Endometrial microvascular endothelial cells (primary cell): ENCODE data around the gene OPA3. TPM values are rescaled to one million over a fixed set of nuclear protein-coding genes. Genes with fewer than 3 reads are reported as not detected.

ENCODE experiments used
- in situ Hi-C: cut with HindIII; loops from 2 replicates; pipeline ENCODE4 v1.10.0; 2017; ENCODE audit warnings: low sequenced_read_pairs, low pct_unique_long_range_greater_than_20kb; ENCODE audit errors: inconsistent ontology term
- total RNA-seq: library from RNA; depleted of rRNA; stranded (reverse); fragments of >200 nt; gene quantifications from one replicate; pipeline ENCODE4 v1.2.3, GENCODE V29; 2015; ENCODE audit errors: inconsistent ontology term

OPA3 gene
- total RNA-seq, 1 donor from 2014 or later = 10.6 TPM

- in situ Hi-C loops = no loop called here
Observed at GRCh38 chr19:45495178-45495577, 89.4 kb downstream of the OPA3 start.

GRCh38 chr19:45494261-45494916 lies 90.2 kb downstream of the OPA3 start:
- in situ Hi-C loops = no loop called here

DNA sequence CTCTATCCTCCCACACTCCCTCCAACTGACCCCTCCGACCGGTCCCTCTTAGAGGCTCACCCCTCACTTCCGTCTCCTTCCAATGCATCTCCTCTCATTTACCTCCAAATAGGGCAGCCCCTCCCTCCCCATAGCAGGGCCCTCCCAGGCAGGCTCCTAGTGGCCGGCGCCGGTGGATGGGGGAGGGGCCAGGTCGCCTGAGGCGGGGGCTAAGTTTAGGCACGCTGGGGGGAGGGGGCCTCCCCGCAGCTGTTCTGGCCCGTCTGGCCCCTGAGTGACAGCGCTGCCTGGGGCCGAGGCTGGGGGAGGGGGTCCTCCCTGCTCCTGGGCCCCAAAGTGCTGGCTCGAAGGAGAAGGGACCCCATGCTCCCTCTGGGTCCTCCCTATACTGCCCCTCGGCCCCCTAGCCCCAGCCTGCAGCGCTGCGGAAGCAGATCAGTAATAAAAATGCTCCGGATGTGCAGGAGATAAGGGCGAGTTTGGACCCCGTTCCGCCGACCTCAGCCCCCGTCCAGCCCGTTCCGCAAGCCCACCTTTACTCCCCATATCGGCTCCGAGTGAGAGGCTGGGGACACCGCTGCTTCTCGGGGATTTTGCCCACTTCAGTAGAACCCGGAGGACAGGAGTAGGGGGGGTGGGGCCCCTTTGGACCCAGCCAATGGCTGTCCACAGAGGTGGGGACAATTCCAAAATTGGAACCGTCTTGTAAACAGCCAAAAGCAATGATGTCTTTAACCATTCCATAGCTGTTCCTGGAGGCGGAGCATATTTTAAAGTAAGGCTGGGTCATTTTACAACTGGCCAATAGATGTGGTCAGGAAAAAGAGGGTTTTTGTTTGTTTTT lies 91.8 kb downstream of the OPA3 start:
- in situ Hi-C loops = no loop called here

- in situ Hi-C loops = no loop called here
Observed at GRCh38 chr19:45492137-45492626, 92.4 kb downstream of the OPA3 start.

- in situ Hi-C loops = no loop called here
Observed at GRCh38 chr19:45489216-45489855, 95.3 kb downstream of the OPA3 start.

GRCh38 chr19:45488708-45489107 lies 95.9 kb downstream of the OPA3 start:
- in situ Hi-C loops = no loop called here

GRCh38 chr19:45485305-45486077 lies 99.1 kb downstream of the OPA3 start:
- in situ Hi-C loops = no loop called here

DNA sequence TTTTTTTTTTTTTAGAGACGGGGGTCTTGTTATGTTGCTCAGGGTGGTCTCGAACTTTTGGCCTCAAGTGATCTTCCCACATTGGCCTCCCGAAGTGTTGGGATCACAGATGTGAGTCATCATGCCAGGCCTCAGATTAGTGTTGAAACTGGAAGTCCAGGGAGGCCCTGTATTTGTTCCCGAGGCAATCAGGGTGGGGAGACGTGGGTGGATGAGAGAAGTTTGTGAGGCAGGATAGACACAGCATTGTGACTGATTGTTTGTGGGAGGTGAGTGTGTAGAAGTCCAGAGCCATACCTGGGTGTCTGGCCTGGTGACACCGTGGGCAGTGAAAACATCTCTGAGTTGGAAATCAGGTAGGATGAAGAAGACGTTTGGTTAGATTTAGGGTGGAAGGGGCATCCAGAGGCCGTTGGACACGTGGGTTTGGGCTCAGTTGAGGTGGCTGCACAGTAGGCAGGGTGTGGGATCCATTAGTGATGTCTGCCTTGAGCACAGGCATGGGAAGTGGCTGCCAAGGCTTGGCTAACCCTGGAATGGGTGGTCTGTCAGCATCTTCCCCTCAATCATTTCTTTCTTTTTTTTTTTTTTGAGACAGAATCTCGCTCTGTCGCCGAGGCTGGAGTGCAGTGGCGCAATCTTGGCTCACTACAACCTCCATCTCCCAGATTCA lies 100.2 kb downstream of the OPA3 start:
- in situ Hi-C loops = no loop called here

- in situ Hi-C loops = no loop called here
Observed at GRCh38 chr19:45483033-45483432, 101.6 kb downstream of the OPA3 start.

GRCh38 chr19:45478454-45479238 lies 106.0 kb downstream of the OPA3 start:
- in situ Hi-C loops = no loop called here

- in situ Hi-C loops = no loop called here
Observed at GRCh38 chr19:45477713-45478453, 106.7 kb downstream of the OPA3 start.

Other genes starting within 250 kb of the OPA3 start
- gene KLC3, start 244.1 kb downstream of the OPA3 start, total RNA-seq = not detected
- 73.3 TPM for gene ERCC2, start 214.2 kb downstream of the OPA3 start, total RNA-seq
- 28.9 TPM for gene PPP1R13L, start 179.7 kb downstream of the OPA3 start, total RNA-seq
- 13.8 TPM for gene POLR1G, start 178.2 kb downstream of the OPA3 start, total RNA-seq
- gene ERCC1, start 160.9 kb downstream of the OPA3 start, total RNA-seq = 109 TPM
- 0.84 TPM for gene FOSB, start 116.8 kb downstream of the OPA3 start, total RNA-seq
- gene RTN2, start 87.8 kb downstream of the OPA3 start, total RNA-seq = 13.0 TPM
- gene PPM1N, start 86.4 kb downstream of the OPA3 start, total RNA-seq = 3.5 TPM
- 373 TPM for gene VASP, start 77.3 kb downstream of the OPA3 start, total RNA-seq
- 42.0 TPM for gene GPR4, start 17.4 kb upstream of the OPA3 start, total RNA-seq
- gene EML2, start 54.6 kb upstream of the OPA3 start, total RNA-seq = 24.0 TPM
- not detected for gene GIPR, start 83.4 kb upstream of the OPA3 start, total RNA-seq
- gene SNRPD2, start 107.2 kb upstream of the OPA3 start, total RNA-seq = 239 TPM
- 21.3 TPM for gene QPCTL, start 107.9 kb upstream of the OPA3 start, total RNA-seq
- gene FBXO46, start 146.1 kb upstream of the OPA3 start, total RNA-seq = 10.7 TPM
- not detected for gene MEIOSIN, start 148.6 kb upstream of the OPA3 start, total RNA-seq
- gene SIX5, start 184.4 kb upstream of the OPA3 start, total RNA-seq = 6.8 TPM
- gene DMPK, start 197.7 kb upstream of the OPA3 start, total RNA-seq = 8.6 TPM
- gene DMWD, start 208.0 kb upstream of the OPA3 start, total RNA-seq = 40.3 TPM
- not detected for gene RSPH6A, start 230.5 kb upstream of the OPA3 start, total RNA-seq